IMR-90 (cell line): Measurements from ENCODE around the gene COL4A3. TPM values are rescaled to one million over a fixed set of nuclear protein-coding genes. Genes with fewer than 3 reads are reported as not detected.

ENCODE experiments used
- ATAC-seq: fragments of 200-7000 bp; cut with Tn5 transposase; 2 replicates; pipeline ENCODE4 v1.9.1; 2020; ENCODE audit warnings: low read depth, mild to moderate bottlenecking, moderate library complexity
- BruUV-seq: library from RNA; stranded (reverse); fragments of 400-500 nt; replicated peaks from 2 replicates; lab custom pipeline; 2021; lab: Mats Ljungman, UMichigan
- CTCF ChIA-PET: fragments of 300-600 bp; formaldehyde crosslinking; extraction: SDS; loops from one replicate; lab custom pipeline; 2021; ENCODE audit warnings: antibody characterized with exemption; lab: Yijun Ruan, JAX
- POLR2A ChIA-PET: fragments of 300-600 bp; sonication (Branson Sonifier 250); formaldehyde crosslinking; loops from one replicate; lab custom pipeline; 2022; ENCODE audit warnings: antibody characterized with exemption; ENCODE audit not compliant: unreplicated experiment; lab: Charles Lee
- DNase-seq: peaks from one replicate; pipeline ENCODE4 v3.0.0; 2013
- H2AFZ ChIP-seq: replicated peaks from 2 replicates; pipeline ENCODE3; 2013; ENCODE audit warnings: low read length, mild to moderate bottlenecking; ENCODE audit not compliant: poor library complexity
- H2AK5ac ChIP-seq: 2 replicates; pipeline ENCODE4 v1.6.1; 2013; ENCODE audit warnings: low read depth, low read length, inconsistent platforms
- H2AK9ac ChIP-seq: replicated peaks from 2 replicates; pipeline ENCODE3; 2013; ENCODE audit warnings: mild to moderate bottlenecking, low read depth, low read length, moderate library complexity; ENCODE audit not compliant: poor library complexity
- H2BK120ac ChIP-seq: 2 replicates; pipeline ENCODE4 v1.6.1; 2013; ENCODE audit warnings: low read depth, low read length, inconsistent platforms
- H2BK15ac ChIP-seq: 3 replicates; pipeline ENCODE4 v1.6.1; 2013; ENCODE audit warnings: low read depth, low read length, inconsistent platforms
- H2BK20ac ChIP-seq: 2 replicates; pipeline ENCODE4 v1.6.1; 2013; ENCODE audit warnings: low read depth, mild to moderate bottlenecking, inconsistent platforms, low read length, moderate library complexity
- H2BK5ac ChIP-seq: 2 replicates; pipeline ENCODE4 v1.6.1; 2013; ENCODE audit warnings: mild to moderate bottlenecking, low read depth, low read length, inconsistent platforms; ENCODE audit not compliant: poor library complexity, severe bottlenecking
- H3K14ac ChIP-seq: replicated peaks from 2 replicates; pipeline ENCODE4 v1.6.1; 2013; ENCODE audit warnings: low read depth, low read length, inconsistent platforms
- H3K18ac ChIP-seq: 2 replicates; pipeline ENCODE4 v1.6.1; 2013; ENCODE audit warnings: low read depth, low read length, control low read depth
- H3K23ac ChIP-seq: 2 replicates; pipeline ENCODE4 v1.6.1; 2013; ENCODE audit warnings: low read depth, low read length, inconsistent platforms
- H3K27ac ChIP-seq: 2 replicates; pipeline ENCODE4 v1.5.1; 2013; ENCODE audit warnings: mild to moderate bottlenecking, control low read depth, low read length; ENCODE audit not compliant: insufficient read depth
- H3K27me3 ChIP-seq: 2 replicates; pipeline ENCODE4 v1.6.1; 2013; ENCODE audit warnings: low read length; ENCODE audit not compliant: control insufficient read depth, insufficient read depth
- H3K36me3 ChIP-seq: 2 replicates; pipeline ENCODE4 v1.6.1; 2013; ENCODE audit warnings: low read length, mixed read lengths; ENCODE audit not compliant: control insufficient read depth, insufficient read depth
- H3K4ac ChIP-seq: 2 replicates; pipeline ENCODE4 v1.6.1; 2013; ENCODE audit warnings: low read depth, low read length, inconsistent platforms
- H3K4me1 ChIP-seq: 2 replicates; pipeline ENCODE4 v1.6.1; 2013; ENCODE audit warnings: low read length, mixed read lengths; ENCODE audit not compliant: control insufficient read depth, insufficient read depth
- H3K4me2 ChIP-seq: 2 replicates; pipeline ENCODE4 v1.6.1; 2013; ENCODE audit warnings: low read depth, mild to moderate bottlenecking, control low read depth, low read length, moderate library complexity
- H3K4me3 ChIP-seq: 2 replicates; pipeline ENCODE4 v1.5.1; 2013; ENCODE audit warnings: low read depth, mild to moderate bottlenecking, control low read depth, low read length, moderate library complexity; ENCODE audit not compliant: insufficient read depth
- H3K56ac ChIP-seq: 2 replicates; pipeline ENCODE4 v1.6.1; 2013; ENCODE audit warnings: low read length, inconsistent platforms; ENCODE audit not compliant: insufficient read depth; ENCODE audit errors: extremely low read depth
- H3K79me1 ChIP-seq, 2 experiments: 2 replicates each; pipeline ENCODE4 v1.6.1; 2013; ENCODE audit warnings: low read length in 2 of 2, inconsistent platforms in 1 of 2, low read depth in 1 of 2
- H3K9ac ChIP-seq: 2 replicates; pipeline ENCODE4 v1.6.1; 2013; ENCODE audit warnings: low read depth, low read length, control low read depth
- H3K9me1 ChIP-seq: 2 replicates; pipeline ENCODE4 v1.6.1; 2013; ENCODE audit warnings: low read length, inconsistent platforms; ENCODE audit not compliant: insufficient read depth
- H3K9me3 ChIP-seq: 2 replicates; pipeline ENCODE4 v1.6.1; 2013; ENCODE audit warnings: low read length; ENCODE audit not compliant: control insufficient read depth, insufficient read depth
- H4K20me1 ChIP-seq: 2 replicates; pipeline ENCODE4 v1.6.1; 2013; ENCODE audit warnings: low read length, inconsistent platforms; ENCODE audit not compliant: insufficient read depth
- H4K5ac ChIP-seq: 2 replicates; pipeline ENCODE4 v1.6.1; 2013; ENCODE audit warnings: mild to moderate bottlenecking, low read depth, low read length, control low read depth
- H4K8ac ChIP-seq, 2 experiments: 2 replicates each; pipeline ENCODE4 v1.6.1; 2013; ENCODE audit warnings: low read depth in 2 of 2, low read length in 2 of 2, control low read depth in 1 of 2, inconsistent platforms in 1 of 2
- H4K91ac ChIP-seq: 2 replicates; pipeline ENCODE4 v1.6.1; 2013; ENCODE audit warnings: low read depth, low read length, inconsistent platforms; ENCODE audit not compliant: insufficient read depth
- MAFK ChIP-seq: IDR thresholded peaks from 2 replicates; pipeline ENCODE4 v1.6.1; 2012; ENCODE audit warnings: low read depth, low read length, improper control_type of control experiment
- MXI1 ChIP-seq: IDR thresholded peaks from 2 replicates; pipeline ENCODE4 v1.6.1; 2012; ENCODE audit warnings: low read depth, mild to moderate bottlenecking, low read length, moderate library complexity, borderline replicate concordance
- NFE2L2 ChIP-seq: fragments of 150-350 bp; IDR thresholded peaks from 2 replicates; pipeline ENCODE4 v1.6.1; 2016; ENCODE audit warnings: low read depth, mild to moderate bottlenecking, low read length
- WGBS, 2 experiments: methylation state at CpG; one replicate each; pipeline versions ENCODE4 v1.1.5 to v1.1.7; 2013; ENCODE audit warnings: missing lambda C conversion rate in 2 of 2; ENCODE audit not compliant: insufficient read length in 1 of 2; ENCODE audit errors: extremely low coverage in 2 of 2; 5-methylcytosine and 5-hydroxymethylcytosine counted together
- dilution Hi-C: fragments of 300-500 bp; cut with HindIII; formaldehyde crosslinking; loops from one replicate; pipeline ENCODE4 v1.14.3; 2018; ENCODE audit warnings: low sequenced_read_pairs; ENCODE audit not compliant: unreplicated experiment
- in situ Hi-C: fragments of 300-500 bp; cut with MboI; formaldehyde crosslinking; loops from 3 replicates; pipeline ENCODE4 v1.14.3; 2019; ENCODE audit warnings: low sequenced_read_pairs, inconsistent platforms, mixed read lengths
- intact Hi-C: fragments of 100-400 bp; cut with micrococcal nuclease; formaldehyde crosslinking; loops from 2 replicates; pipeline ENCODE4 v1.10.0; 2022
- polyA plus RNA-seq, 3 experiments: library from polyadenylated mRNA; depleted of rRNA; stranded (reverse); fragments of >200 nt; gene quantifications; 2 replicates each; pipeline ENCODE4 v1.2.3, GENCODE V29; 2012; ENCODE audit warnings: low replicate concordance in 1 of 3
- total RNA-seq: library from RNA; depleted of rRNA; stranded (reverse); fragments of >200 nt; gene quantifications from 2 replicates; pipeline ENCODE4 v1.2.3, GENCODE V29; 2012
- TF ChIP-seq, protein P1 (sequence below): conservative IDR thresholded peaks from 2 replicates; pipeline ENCODE4 v1.5.1; 2012; ENCODE audit warnings: mild to moderate bottlenecking, low read depth, low read length, improper control_type of control experiment

COL4A3 gene
- total and polyA plus RNA-seq, 2 of the 4 experiments (the other 2 are of a cell fraction) = not detected

DNA sequence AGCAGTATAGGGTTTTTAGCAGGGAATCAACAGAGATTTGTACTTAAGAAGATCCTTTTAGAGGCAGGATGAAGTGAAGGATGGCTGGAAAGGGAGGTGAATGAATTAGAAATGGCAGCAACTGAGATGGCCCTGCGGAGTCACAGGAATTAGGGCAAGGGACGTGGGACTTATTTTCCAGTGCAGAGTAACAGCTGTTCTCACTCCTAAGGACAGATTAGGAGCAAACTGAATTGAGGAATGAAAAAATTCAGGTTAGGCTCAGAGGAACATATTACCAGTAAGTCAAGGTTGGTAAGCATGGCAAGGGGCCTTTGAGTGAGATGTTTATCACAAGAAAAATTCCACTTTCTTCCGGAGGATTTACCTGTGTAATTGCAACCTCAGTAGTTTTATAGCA, 34.4 kb downstream of the COL4A3 start:
- H3K4me2 ChIP-seq = no peak overlapping the region
- WGBS, 2 experiments = 60% methylated on average over 2 of the region's 3 CpGs; no CpG with 5 or more reads in 1 of the 2 experiments
- ChIA-PET POLR2A (no interaction called here), CTCF (no interaction called here)
- no peak overlapping the region for H2BK15ac ChIP-seq
- H4K8ac ChIP-seq = no peak overlapping the region
- H3K23ac ChIP-seq = no peak overlapping the region
- no peak overlapping the region for H2AK9ac ChIP-seq
- no peaks in the 10 kb centered on the region for H3K4me1 ChIP-seq
- no peak overlapping the region for H3K4me3 ChIP-seq
- dilution Hi-C loops = no loop called here
- H2AK5ac ChIP-seq = no peak overlapping the region
- ATAC-seq (no peak), DNase-seq (no peak)
- no peaks in the 10 kb centered on the region for H4K20me1 ChIP-seq
- no peak for TF ChIP-seq NFE2L2
- TF ChIP-seq MAFK = no peak
- TF ChIP-seq, protein P1, sequence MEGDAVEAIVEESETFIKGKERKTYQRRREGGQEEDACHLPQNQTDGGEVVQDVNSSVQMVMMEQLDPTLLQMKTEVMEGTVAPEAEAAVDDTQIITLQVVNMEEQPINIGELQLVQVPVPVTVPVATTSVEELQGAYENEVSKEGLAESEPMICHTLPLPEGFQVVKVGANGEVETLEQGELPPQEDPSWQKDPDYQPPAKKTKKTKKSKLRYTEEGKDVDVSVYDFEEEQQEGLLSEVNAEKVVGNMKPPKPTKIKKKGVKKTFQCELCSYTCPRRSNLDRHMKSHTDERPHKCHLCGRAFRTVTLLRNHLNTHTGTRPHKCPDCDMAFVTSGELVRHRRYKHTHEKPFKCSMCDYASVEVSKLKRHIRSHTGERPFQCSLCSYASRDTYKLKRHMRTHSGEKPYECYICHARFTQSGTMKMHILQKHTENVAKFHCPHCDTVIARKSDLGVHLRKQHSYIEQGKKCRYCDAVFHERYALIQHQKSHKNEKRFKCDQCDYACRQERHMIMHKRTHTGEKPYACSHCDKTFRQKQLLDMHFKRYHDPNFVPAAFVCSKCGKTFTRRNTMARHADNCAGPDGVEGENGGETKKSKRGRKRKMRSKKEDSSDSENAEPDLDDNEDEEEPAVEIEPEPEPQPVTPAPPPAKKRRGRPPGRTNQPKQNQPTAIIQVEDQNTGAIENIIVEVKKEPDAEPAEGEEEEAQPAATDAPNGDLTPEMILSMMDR = no peak
- TF ChIP-seq MXI1 = no peak
- no peak overlapping the region for H3K27ac ChIP-seq
- H4K91ac ChIP-seq = no peak overlapping the region
- no peak overlapping the region for H3K9ac ChIP-seq
- no peaks in the 10 kb centered on the region for H3K9me1 ChIP-seq
- H2AFZ ChIP-seq = no peak overlapping the region
- H3K79me1 ChIP-seq = no peaks in the 10 kb centered on the region
- intact Hi-C loops = no loop called here
- H2BK120ac ChIP-seq = no peak overlapping the region
- no peak overlapping the region for H2BK5ac ChIP-seq
- BruUV-seq = no TSS peak
- no peaks in the 10 kb centered on the region for H3K27me3 ChIP-seq
- H3K4ac ChIP-seq = no peak overlapping the region
- no peak overlapping the region for H4K5ac ChIP-seq
- no peak overlapping the region for H2BK20ac ChIP-seq
- H3K9me3 ChIP-seq = no peaks in the 10 kb centered on the region
- no peak overlapping the region for H3K56ac ChIP-seq
- no peaks in the 10 kb centered on the region for H3K36me3 ChIP-seq
- no peak overlapping the region for H3K14ac ChIP-seq
- H3K18ac ChIP-seq = no peak overlapping the region
- in situ Hi-C loops = no loop called here
